ENCODE results near the gene TUBA4B. TPM values are rescaled to one million over a fixed set of nuclear protein-coding genes. Genes with fewer than 3 reads are reported as not detected.

TUBA4B gene
- total and polyA plus RNA-seq, 2 of the 4 experiments (the other 2 are of a cell fraction), result not detected

DNA sequence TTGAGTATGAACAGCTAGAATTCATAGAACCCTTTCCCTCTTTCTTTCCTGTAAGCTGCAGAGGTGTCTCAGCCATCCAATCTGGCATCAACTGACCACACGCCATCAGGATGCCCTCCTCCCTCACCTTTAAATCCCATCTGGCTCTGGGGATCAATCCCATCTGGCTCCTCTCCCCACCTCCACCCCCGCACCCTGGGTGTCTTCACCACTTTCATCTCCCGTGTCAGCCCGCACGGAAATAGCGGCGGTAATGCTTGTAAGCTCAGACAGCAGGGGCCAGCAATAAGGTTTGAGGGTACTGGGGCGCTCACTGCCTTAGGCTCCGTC, 508 bp upstream of the TUBA4B start:
- in situ Hi-C loops (cut with MboI; ENCODE audit: low sequenced_read_pairs) (no loop called here), dilution Hi-C loops (cut with HindIII; ENCODE audit: low sequenced_read_pairs, unreplicated experiment) (no loop called here), intact Hi-C loops (cut with micrococcal nuclease) (no loop called here)
- Histone ChIP-seq H3K4ac (ENCODE audit: low read depth, low read length) (peak overlapping the region; percentile 35; the same call in 1 of the 2 replicates), H2BK5ac (ENCODE audit: low read depth, low read length, poor library complexity, severe bottlenecking) (no peak overlapping the region), H3K9ac (ENCODE audit: low read depth, low read length) (no peak overlapping the region), H3K36me3 (ENCODE audit: control insufficient read depth, insufficient read depth, low read length) (peaks cover 14% of the 10 kb centered on the region; the same call in 1 of the 2 replicates), H2BK120ac (ENCODE audit: low read depth, low read length) (peak overlapping the region; percentile 8; the same call in 1 of the 2 replicates), H3K4me1 (ENCODE audit: control insufficient read depth, insufficient read depth, low read length) (peaks cover 40% of the 10 kb centered on the region), H3K56ac (ENCODE audit: extremely low read depth, insufficient read depth, low read length) (no peak overlapping the region), H2AK9ac (replicated peaks; ENCODE audit: low read depth, low read length, poor library complexity) (peak overlapping the region; percentile 5), H4K20me1 (ENCODE audit: insufficient read depth, low read length) (0 out of 2 replicates have a peak, but pooled peaks cover 8% of the 10 kb centered on the region), H2BK20ac (ENCODE audit: low read depth, low read length) (no peak overlapping the region), H2AK5ac (ENCODE audit: low read depth, low read length) (no peak overlapping the region), H3K27me3 (ENCODE audit: control insufficient read depth, insufficient read depth, low read length) (peaks cover 13% of the 10 kb centered on the region), H3K4me2 (ENCODE audit: low read depth, low read length) (peak overlapping the region; percentile 96), H3K18ac (ENCODE audit: low read depth, low read length) (no peak overlapping the region), H3K4me3 (ENCODE audit: insufficient read depth, low read depth, low read length) (peak overlapping the region; percentile 57; the same call in 1 of the 2 replicates), H3K14ac (replicated peaks; ENCODE audit: low read depth, low read length) (no peak overlapping the region), H3K9me3 (ENCODE audit: control insufficient read depth, insufficient read depth, low read length) (no peaks in the 10 kb centered on the region), H4K8ac (ENCODE audit: low read depth in 2 of 2, low read length in 2 of 2) (peak overlapping the region in 1 of 2 experiments; percentile 40; a peak in 1 of 4 replicates), H2BK15ac (ENCODE audit: low read depth, low read length) (no peak overlapping the region), H4K5ac (ENCODE audit: low read depth, low read length) (no peak overlapping the region; the same call in 1 of the 2 replicates), H3K9me1 (ENCODE audit: insufficient read depth, low read length) (peaks cover 30% of the 10 kb centered on the region), H3K23ac (ENCODE audit: low read depth, low read length) (no peak overlapping the region), H2AFZ (replicated peaks; ENCODE audit: low read length, poor library complexity) (peak overlapping the region; percentile 93), H4K91ac (ENCODE audit: insufficient read depth, low read depth, low read length) (no peak overlapping the region), H3K79me1 (ENCODE audit: low read depth in 1 of 2, low read length in 2 of 2) (peaks cover 6 to 15% of the 10 kb centered on the region in 2 experiments; a peak in 3 of 4 replicates), H3K27ac (ENCODE audit: insufficient read depth, low read length) (no peak overlapping the region)
- POLR2A ChIA-PET (ENCODE audit: unreplicated experiment), result no interaction called here
- CTCF ChIA-PET, result interaction anchor here (0.6 kb wide), 1 partner anchor 37 kb away, joined by 3 read pairs; no protein-coding TSS in a partner anchor
- BruUV-seq (replicated peaks), result no TSS peak
- ATAC-seq (ENCODE audit: low read depth) (no peak), DNase-seq (no peak)
- WGBS, 2 experiments (ENCODE audit: extremely low coverage in 2 of 2, insufficient read length in 1 of 2), result 23% methylated on average over 7 of the region's 9 CpGs; no CpG with 5 or more reads in 1 of the 2 experiments
- TF ChIP-seq, protein P1, sequence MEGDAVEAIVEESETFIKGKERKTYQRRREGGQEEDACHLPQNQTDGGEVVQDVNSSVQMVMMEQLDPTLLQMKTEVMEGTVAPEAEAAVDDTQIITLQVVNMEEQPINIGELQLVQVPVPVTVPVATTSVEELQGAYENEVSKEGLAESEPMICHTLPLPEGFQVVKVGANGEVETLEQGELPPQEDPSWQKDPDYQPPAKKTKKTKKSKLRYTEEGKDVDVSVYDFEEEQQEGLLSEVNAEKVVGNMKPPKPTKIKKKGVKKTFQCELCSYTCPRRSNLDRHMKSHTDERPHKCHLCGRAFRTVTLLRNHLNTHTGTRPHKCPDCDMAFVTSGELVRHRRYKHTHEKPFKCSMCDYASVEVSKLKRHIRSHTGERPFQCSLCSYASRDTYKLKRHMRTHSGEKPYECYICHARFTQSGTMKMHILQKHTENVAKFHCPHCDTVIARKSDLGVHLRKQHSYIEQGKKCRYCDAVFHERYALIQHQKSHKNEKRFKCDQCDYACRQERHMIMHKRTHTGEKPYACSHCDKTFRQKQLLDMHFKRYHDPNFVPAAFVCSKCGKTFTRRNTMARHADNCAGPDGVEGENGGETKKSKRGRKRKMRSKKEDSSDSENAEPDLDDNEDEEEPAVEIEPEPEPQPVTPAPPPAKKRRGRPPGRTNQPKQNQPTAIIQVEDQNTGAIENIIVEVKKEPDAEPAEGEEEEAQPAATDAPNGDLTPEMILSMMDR (conservative IDR thresholded peaks at IDR 0.05; ENCODE audit: low read depth, low read length), result no peak
- TF ChIP-seq RAD21 (IDR thresholded peaks at IDR 0.05; ENCODE audit: low read length) (no peak), MAZ (IDR thresholded peaks at IDR 0.05; ENCODE audit: borderline replicate concordance, low read depth, low read length) (no peak), RFX5 (IDR thresholded peaks at IDR 0.05; ENCODE audit: low read depth, low read length) (no peak), FOS (IDR thresholded peaks at IDR 0.05; ENCODE audit: low read depth, low read length) (no peak), MAFK (IDR thresholded peaks at IDR 0.05; ENCODE audit: low read depth, low read length) (no peak), NFE2L2 (IDR thresholded peaks at IDR 0.05; ENCODE audit: low read depth, low read length) (no peak), MXI1 (IDR thresholded peaks at IDR 0.05; ENCODE audit: borderline replicate concordance, low read depth, low read length) (no peak), POLR2A (IDR thresholded peaks at IDR 0.05; ENCODE audit: low read depth, low read length) (no peak), SMC3 (IDR thresholded peaks at IDR 0.05; ENCODE audit: low read depth, low read length) (no peak), CEBPB (IDR thresholded peaks at IDR 0.05; ENCODE audit: low read depth, low read length) (no peak), BHLHE40 (IDR thresholded peaks at IDR 0.05; ENCODE audit: low read depth, low read length) (no peak), RCOR1 (IDR thresholded peaks at IDR 0.05; ENCODE audit: insufficient replicate concordance, low read length) (no peak), CHD1 (IDR thresholded peaks at IDR 0.05; ENCODE audit: low read depth, low read length) (no peak)
- TF ChIP-seq, protein P2, sequence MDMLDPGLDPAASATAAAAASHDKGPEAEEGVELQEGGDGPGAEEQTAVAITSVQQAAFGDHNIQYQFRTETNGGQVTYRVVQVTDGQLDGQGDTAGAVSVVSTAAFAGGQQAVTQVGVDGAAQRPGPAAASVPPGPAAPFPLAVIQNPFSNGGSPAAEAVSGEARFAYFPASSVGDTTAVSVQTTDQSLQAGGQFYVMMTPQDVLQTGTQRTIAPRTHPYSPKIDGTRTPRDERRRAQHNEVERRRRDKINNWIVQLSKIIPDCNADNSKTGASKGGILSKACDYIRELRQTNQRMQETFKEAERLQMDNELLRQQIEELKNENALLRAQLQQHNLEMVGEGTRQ (IDR thresholded peaks at IDR 0.05; ENCODE audit: low read depth, low read length), result no peak
- TF ChIP-seq, protein P3, sequence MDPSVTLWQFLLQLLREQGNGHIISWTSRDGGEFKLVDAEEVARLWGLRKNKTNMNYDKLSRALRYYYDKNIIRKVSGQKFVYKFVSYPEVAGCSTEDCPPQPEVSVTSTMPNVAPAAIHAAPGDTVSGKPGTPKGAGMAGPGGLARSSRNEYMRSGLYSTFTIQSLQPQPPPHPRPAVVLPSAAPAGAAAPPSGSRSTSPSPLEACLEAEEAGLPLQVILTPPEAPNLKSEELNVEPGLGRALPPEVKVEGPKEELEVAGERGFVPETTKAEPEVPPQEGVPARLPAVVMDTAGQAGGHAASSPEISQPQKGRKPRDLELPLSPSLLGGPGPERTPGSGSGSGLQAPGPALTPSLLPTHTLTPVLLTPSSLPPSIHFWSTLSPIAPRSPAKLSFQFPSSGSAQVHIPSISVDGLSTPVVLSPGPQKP (IDR thresholded peaks at IDR 0.05; ENCODE audit: borderline replicate concordance, low read depth, low read length), result no peak
